HG02678 (cell line): ENCODE results near the gene GLIS1.

ENCODE experiments used
- ATAC-seq: cut with Tn5 transposase; IDR thresholded peaks from one replicate; pipeline ENCODE4 v1.9.1; 2021; ENCODE audit warnings: mild to moderate bottlenecking, moderate library complexity; ENCODE audit not compliant: unreplicated experiment

The GLIS1 gene

GRCh38 chr1:53737648-53738204 lies 1.2 kb downstream of the GLIS1 start:
- ATAC-seq: no peak

- ATAC-seq: no peak
These were observed 2.7 kb downstream of the GLIS1 start for GRCh38 chr1:53736290-53736689.

- no peak for ATAC-seq
These were observed 3.3 kb downstream of the GLIS1 start for GRCh38 chr1:53735681-53736080.

- ATAC-seq: no peak
These were observed 3.7 kb downstream of the GLIS1 start for GRCh38 chr1:53735261-53735660.

- ATAC-seq: no peak
These were observed 4.2 kb downstream of the GLIS1 start for GRCh38 chr1:53734650-53735211.

GRCh38 chr1:53733975-53734649 lies 4.9 kb downstream of the GLIS1 start:
- no peak for ATAC-seq

GRCh38 chr1:53733447-53733931 lies 5.5 kb downstream of the GLIS1 start:
- ATAC-seq: no peak

- no peak for ATAC-seq
These were observed 6.0 kb downstream of the GLIS1 start for GRCh38 chr1:53732912-53733317.

- ATAC-seq: no peak
These were observed 6.6 kb downstream of the GLIS1 start for GRCh38 chr1:53732409-53732808.

GRCh38 chr1:53731779-53732305 lies 7.1 kb downstream of the GLIS1 start:
- ATAC-seq: no peak

- no peak for ATAC-seq
These were observed 7.8 kb downstream of the GLIS1 start for GRCh38 chr1:53731043-53731600.

- no peak for ATAC-seq
These were observed 8.6 kb downstream of the GLIS1 start for GRCh38 chr1:53730224-53730865.

GRCh38 chr1:53729456-53730223 lies 9.3 kb downstream of the GLIS1 start:
- ATAC-seq: no peak

- ATAC-seq: no peak
These were observed 10.1 kb downstream of the GLIS1 start for GRCh38 chr1:53728702-53729455.

GRCh38 chr1:53728196-53728595 lies 10.8 kb downstream of the GLIS1 start:
- no peak for ATAC-seq

- no peak for ATAC-seq
These were observed 11.4 kb downstream of the GLIS1 start for GRCh38 chr1:53727461-53728092.

- ATAC-seq: no peak
These were observed 12.9 kb downstream of the GLIS1 start for GRCh38 chr1:53726009-53726600.

- ATAC-seq: no peak
These were observed 13.7 kb downstream of the GLIS1 start for GRCh38 chr1:53725238-53725689.

- no peak for ATAC-seq
These were observed 16.9 kb downstream of the GLIS1 start for GRCh38 chr1:53722025-53722424.
